A673 (cell line): ENCODE measurements around the gene TAF4. TPM values are rescaled to one million over a fixed set of nuclear protein-coding genes. Genes with fewer than 3 reads are reported as not detected.

Source experiments
- BruUV-seq: library from RNA; stranded (reverse); fragments of 400-500 nt; replicated peaks from 2 replicates; lab custom pipeline; 2021; lab: Mats Ljungman, UMichigan
- CTCF ChIA-PET: fragments of 300-600 bp; sonication (Branson Sonifier 250); formaldehyde crosslinking; loops from one replicate; lab custom pipeline; 2022; ENCODE audit warnings: antibody characterized with exemption; lab: Charles Lee
- POLR2A ChIA-PET: fragments of 300-600 bp; sonication (Branson Sonifier 250); formaldehyde crosslinking; loops from one replicate; lab custom pipeline; 2022; ENCODE audit warnings: antibody characterized with exemption; ENCODE audit not compliant: low non-redundant PET; lab: Charles Lee
- DNase-seq: peaks from one replicate; pipeline ENCODE4 v3.0.0-alpha.2; 2015; ENCODE audit warnings: low spot score
- H3K27ac ChIP-seq: fragments of 200-600 bp; sonication (generic); 2 replicates; pipeline ENCODE4 v1.5.1; 2016; ENCODE audit warnings: mixed run types, low read depth, mild to moderate bottlenecking, mixed read lengths, antibody characterized with exemption, low read length; ENCODE audit not compliant: poor library complexity, severe bottlenecking
- H3K27me3 ChIP-seq: fragments of 200-600 bp; sonication (generic); replicated peaks from 2 replicates; pipeline ENCODE4 v1.6.1; 2017; ENCODE audit warnings: mixed run types, low read depth, mild to moderate bottlenecking, mixed read lengths, antibody characterized with exemption, low read length; ENCODE audit not compliant: insufficient read depth, poor library complexity
- H3K36me3 ChIP-seq: fragments of 200-600 bp; sonication (generic); 2 replicates; pipeline ENCODE4 v1.6.1; 2016; ENCODE audit warnings: mixed run types, mild to moderate bottlenecking, mixed read lengths, antibody characterized with exemption, low read length; ENCODE audit not compliant: insufficient read depth, poor library complexity, severe bottlenecking
- H3K4me1 ChIP-seq: fragments of 200-600 bp; sonication (generic); 2 replicates; pipeline ENCODE4 v1.6.1; 2017; ENCODE audit warnings: mixed run types, mild to moderate bottlenecking, mixed read lengths, antibody characterized with exemption, low read length; ENCODE audit not compliant: insufficient read depth, poor library complexity, severe bottlenecking
- H3K4me3 ChIP-seq: fragments of 200-600 bp; sonication (generic); 2 replicates; pipeline ENCODE4 v1.5.1; 2016; ENCODE audit warnings: low read depth, mixed run types, mild to moderate bottlenecking, mixed read lengths, low read length; ENCODE audit not compliant: poor library complexity, severe bottlenecking
- H3K9me3 ChIP-seq: fragments of 200-600 bp; sonication (generic); 2 replicates; pipeline ENCODE4 v1.6.1; 2016; ENCODE audit warnings: mixed run types, low read depth, mild to moderate bottlenecking, mixed read lengths, antibody characterized with exemption, low read length; ENCODE audit not compliant: poor library complexity, severe bottlenecking
- EZH2 ChIP-seq: fragments of 200-600 bp; sonication (generic); IDR thresholded peaks from 2 replicates; pipeline ENCODE4 v1.6.1; 2017; ENCODE audit warnings: borderline replicate concordance, low read depth, mild to moderate bottlenecking, mixed read lengths, antibody characterized with exemption, low read length; ENCODE audit not compliant: poor library complexity, severe bottlenecking
- intact Hi-C: fragments of 100-400 bp; cut with micrococcal nuclease; formaldehyde crosslinking; loops from one replicate; pipeline ENCODE4 v1.10.0; 2022; ENCODE audit not compliant: unreplicated experiment
- total RNA-seq: library from RNA; stranded (reverse); gene quantifications from 2 replicates; pipeline ENCODE4 v1.2.3, GENCODE V29; 2021
- TF ChIP-seq, protein P1 (sequence below): fragments of 300-800, 200-600 bp; sonication (generic); conservative IDR thresholded peaks from 2 replicates; pipeline ENCODE4 v1.5.1; 2017; ENCODE audit warnings: low read depth, mild to moderate bottlenecking, antibody characterized with exemption, low read length, moderate library complexity, mixed read lengths

Gene TAF4
- total RNA-seq, 1 experiment from 2014 or later, result 37.0 TPM

DNA sequence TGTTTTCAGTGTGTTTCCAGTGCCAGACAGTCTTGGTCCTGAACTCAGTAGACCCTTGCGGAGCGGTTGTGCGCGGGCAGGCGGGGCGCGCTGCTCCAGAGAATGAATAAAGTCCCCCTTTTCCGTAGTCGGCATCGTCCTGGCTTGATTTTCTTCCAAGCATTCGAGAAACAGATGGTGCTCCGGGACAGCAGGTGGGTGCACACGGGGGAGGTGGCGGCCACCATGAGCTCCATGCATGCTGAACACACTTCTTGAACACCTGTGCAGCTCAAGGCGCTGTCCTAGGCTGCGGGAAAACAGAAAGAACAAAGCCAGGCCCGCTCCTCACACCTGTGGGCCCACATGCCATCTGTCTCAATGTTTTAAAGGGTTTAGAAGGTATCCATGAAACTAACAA is 125.2 kb downstream of the TAF4 start:
- Histone ChIP-seq H3K9me3 (no peaks in the 10 kb centered on the region), H3K27me3 (peaks cover 13% of the 10 kb centered on the region), H3K27ac (no peak overlapping the region), H3K4me3 (no peak overlapping the region), H3K36me3 (no peaks in the 10 kb centered on the region), H3K4me1 (no peaks in the 10 kb centered on the region)
- POLR2A ChIA-PET, result no interaction called here
- intact Hi-C loops, result no loop called here
- BruUV-seq, result no TSS peak
- TF ChIP-seq, protein P1, sequence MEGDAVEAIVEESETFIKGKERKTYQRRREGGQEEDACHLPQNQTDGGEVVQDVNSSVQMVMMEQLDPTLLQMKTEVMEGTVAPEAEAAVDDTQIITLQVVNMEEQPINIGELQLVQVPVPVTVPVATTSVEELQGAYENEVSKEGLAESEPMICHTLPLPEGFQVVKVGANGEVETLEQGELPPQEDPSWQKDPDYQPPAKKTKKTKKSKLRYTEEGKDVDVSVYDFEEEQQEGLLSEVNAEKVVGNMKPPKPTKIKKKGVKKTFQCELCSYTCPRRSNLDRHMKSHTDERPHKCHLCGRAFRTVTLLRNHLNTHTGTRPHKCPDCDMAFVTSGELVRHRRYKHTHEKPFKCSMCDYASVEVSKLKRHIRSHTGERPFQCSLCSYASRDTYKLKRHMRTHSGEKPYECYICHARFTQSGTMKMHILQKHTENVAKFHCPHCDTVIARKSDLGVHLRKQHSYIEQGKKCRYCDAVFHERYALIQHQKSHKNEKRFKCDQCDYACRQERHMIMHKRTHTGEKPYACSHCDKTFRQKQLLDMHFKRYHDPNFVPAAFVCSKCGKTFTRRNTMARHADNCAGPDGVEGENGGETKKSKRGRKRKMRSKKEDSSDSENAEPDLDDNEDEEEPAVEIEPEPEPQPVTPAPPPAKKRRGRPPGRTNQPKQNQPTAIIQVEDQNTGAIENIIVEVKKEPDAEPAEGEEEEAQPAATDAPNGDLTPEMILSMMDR, result no peak
- no peak for TF ChIP-seq EZH2
- DNase-seq, result no peak
- CTCF ChIA-PET, result no interaction called here

DNA sequence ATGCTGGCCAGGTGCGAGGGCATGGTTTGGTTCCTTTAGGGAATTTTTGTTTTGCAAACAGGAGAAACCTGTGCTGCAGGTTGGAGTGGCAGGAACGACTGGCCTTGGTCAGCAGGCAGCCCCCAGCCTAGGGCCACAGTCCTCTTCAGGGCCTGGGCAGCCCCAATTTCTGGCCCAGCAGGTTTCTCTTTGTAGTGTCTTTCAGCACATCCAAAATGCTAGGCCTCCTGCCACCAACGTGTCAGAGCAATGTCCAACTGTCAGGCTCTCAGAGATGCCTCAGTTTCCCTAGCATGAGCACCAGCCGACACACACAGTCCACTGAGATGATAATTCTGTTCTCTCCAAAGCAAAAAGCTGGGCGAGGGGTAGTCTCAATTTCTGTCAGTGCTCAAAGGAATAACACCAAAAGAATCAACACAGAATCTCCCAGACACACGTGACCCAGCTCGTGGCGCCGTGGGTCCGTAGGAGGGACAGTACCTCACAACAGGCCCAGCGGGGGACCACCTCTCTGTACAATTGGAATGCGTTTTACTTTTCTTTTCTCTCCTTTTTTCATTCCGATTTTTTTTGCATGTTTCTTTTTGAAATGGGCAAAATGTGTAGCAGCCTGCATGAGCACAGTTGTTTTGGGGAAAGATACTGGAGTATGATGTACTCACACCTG is 125.9 kb downstream of the TAF4 start:
- CTCF ChIA-PET, result no interaction called here
- Histone ChIP-seq H3K36me3 (no peaks in the 10 kb centered on the region), H3K27ac (no peak overlapping the region), H3K4me3 (no peak overlapping the region), H3K27me3 (peaks cover 13% of the 10 kb centered on the region), H3K9me3 (no peaks in the 10 kb centered on the region), H3K4me1 (no peaks in the 10 kb centered on the region)
- no peak for TF ChIP-seq EZH2
- TF ChIP-seq, protein P1, result no peak
- intact Hi-C loops, result no loop called here
- POLR2A ChIA-PET, result no interaction called here
- BruUV-seq, result no TSS peak
- DNase-seq, result no peak

DNA sequence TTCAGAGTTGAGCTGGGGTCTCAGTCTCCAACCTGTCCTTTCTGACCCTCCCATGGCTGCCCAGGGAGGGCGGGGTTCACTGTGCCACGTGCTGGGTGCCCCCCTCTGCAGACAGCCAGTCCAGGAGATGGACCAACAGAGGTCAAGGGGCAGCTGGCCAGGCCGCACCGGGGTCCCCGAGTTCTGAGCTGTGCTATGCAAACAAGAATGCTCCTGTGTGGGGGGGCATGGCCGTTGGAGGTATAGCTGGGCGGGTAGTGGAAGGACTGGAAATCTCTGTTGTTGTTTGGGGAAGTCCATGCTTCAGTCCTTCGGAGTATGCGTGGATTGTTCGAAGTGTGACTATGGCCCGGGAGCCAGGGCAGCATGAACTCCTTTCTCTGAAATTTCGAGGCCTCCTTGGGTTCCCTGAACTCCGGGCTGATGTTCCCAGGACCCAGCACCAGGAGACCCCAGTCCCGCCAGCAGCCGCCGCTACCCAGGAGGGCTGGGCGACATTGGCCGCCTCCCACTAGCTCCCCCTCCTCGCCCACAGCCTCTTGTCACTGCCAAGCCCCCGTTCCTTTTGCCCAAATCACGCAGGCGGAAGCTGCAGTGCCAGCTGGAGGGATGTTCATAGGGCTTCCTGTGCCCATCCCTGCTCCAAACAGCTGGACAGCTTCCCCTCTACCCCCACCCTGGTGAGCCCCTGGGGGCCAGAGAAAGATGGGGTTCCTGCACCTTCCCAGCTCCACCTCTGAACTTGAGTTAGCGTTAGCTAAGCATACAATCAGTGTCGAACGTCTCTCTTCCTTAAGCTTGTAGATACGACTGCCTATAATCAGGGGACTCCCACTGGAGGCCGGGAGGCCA is 126.6 kb downstream of the TAF4 start:
- POLR2A ChIA-PET, result no interaction called here
- TF ChIP-seq EZH2, result no peak
- TF ChIP-seq, protein P1, result no peak
- Histone ChIP-seq H3K27ac (no peak overlapping the region), H3K9me3 (no peaks in the 10 kb centered on the region), H3K4me1 (no peaks in the 10 kb centered on the region), H3K27me3 (peaks cover 13% of the 10 kb centered on the region), H3K4me3 (no peak overlapping the region), H3K36me3 (no peaks in the 10 kb centered on the region)
- intact Hi-C loops, result no loop called here
- CTCF ChIA-PET, result no interaction called here
- no peak for DNase-seq
- no TSS peak for BruUV-seq
